RPMI8226 (cell line): Measurements from ENCODE around the gene MUC6.

Experiments
- DNase-seq: peaks from one replicate; pipeline ENCODE4 v3.0.0-alpha.2; 2015

Gene MUC6

GRCh38 chr11:1001617-1002405, 34.7 kb downstream of the MUC6 start:
- no peak for DNase-seq

DNA sequence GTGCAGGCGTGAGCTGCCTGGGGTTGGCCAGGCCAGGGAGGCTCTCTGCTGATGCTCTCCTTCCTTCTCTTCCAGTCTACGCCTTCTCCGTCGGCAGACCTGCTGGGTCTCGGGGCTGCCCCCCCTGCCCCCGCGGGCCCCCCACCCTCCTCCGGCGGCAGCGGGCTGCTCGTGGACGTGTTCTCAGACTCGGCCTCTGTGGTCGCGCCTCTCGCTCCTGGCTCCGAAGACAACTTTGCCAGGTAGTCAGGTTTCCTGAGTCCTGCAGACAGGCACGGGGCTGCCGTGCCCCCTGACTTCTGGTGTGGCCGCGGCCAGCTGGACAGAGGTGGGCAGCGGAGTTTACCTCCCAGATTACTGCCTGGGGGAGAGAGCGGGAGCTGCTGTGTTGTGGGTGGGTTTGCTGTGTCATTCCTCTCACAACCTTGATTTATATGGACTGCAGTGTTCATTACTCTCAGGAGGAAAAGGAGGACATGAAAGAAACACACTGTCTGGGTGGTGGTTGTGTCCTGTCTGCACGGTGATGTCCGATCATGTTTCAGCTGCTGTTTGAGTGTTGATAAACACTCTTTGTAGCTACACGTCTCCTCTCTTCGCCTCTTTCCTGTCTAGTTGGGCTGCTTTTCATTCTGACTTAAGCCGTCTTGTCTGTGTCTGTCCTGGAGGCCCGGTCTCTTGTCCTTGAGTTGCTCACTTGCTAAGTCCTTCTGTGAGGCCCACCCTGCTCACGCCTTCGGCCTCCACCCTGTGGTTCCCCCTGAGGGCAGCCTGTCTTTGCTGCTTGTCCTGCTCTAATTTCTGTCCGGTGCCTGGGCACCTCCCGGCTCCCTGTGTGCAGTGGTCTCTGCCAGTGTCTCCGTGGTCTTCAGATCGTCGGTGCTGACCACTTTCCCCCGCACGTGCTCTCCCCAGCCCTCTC, 35.9 kb downstream of the MUC6 start:
- no peak for DNase-seq

- no peak for DNase-seq
Observed at GRCh38 chr11:999009-999408, 37.5 kb downstream of the MUC6 start.

DNA sequence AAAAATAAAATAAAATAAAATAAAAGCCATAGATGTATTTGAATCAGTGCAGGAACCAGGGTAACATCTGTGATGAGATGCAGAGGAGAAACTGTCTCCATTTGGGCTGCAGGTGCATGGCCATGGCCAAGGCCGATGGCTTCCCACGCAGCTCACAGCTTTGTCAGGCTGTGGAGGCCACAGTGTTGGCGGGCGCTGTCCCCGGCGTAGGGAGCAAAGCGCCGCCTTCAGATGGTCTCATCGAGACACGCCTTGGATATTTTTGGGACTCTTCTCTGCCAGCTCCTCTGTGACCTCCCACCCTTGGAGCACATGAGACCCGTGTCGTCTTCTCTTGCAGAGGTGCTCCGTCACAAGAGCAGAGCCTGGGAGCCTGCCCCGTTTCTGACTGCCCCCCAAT, 38.6 kb downstream of the MUC6 start:
- no peak for DNase-seq

DNA sequence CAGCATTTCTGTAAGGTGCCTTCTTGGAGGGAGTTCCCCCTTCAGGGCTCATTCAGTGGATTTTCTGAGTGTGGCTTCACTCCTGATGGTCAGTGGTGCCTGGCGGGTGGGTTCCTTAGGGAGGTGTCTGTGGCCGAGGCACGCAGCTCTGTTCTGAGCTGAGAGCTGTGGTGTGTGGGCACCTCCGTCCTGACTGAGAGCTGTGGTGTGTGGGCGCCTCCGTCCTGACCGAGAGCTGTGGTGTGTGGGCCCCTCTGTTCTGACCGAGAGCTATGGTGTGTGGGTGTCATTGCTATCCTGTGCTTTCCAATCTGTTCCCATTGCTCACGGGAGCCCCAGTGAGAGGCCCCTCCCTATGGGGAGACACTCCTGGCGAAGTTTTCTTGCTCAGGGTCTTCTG, 39.8 kb downstream of the MUC6 start:
- no peak for DNase-seq

- DNase-seq = no peak
Observed at GRCh38 chr11:995752-996420, 40.6 kb downstream of the MUC6 start.

GRCh38 chr11:995044-995751, 41.3 kb downstream of the MUC6 start:
- DNase-seq = no peak

DNA sequence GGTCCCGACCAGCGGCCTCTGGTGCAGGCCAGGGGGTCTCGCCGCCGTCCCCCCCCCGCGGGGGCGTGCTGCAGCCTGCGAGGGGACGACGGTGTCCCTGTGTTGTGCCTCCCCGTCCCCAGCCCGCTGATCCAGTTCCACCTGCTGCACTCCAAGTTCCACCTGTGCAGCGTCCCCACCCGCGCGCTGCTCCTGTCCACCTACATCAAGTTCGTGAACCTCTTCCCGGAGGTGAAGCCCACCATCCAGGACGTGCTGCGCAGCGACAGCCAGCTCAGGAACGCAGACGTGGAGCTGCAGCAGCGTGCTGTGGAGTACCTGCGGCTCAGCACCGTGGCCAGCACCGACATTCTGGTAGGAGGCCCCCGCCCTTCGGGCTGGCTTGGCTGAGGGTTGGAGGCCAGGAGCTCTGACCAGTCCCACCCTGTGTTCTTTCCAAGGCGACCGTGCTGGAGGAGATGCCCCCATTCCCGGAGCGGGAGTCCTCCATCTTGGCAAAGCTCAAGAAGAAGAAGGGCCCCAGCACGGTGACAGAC, 42.8 kb downstream of the MUC6 start:
- DNase-seq = no peak

GRCh38 chr11:992577-992976, 43.9 kb downstream of the MUC6 start:
- DNase-seq = no peak

- no peak for DNase-seq
Observed at GRCh38 chr11:991711-992307, 44.7 kb downstream of the MUC6 start.

DNA sequence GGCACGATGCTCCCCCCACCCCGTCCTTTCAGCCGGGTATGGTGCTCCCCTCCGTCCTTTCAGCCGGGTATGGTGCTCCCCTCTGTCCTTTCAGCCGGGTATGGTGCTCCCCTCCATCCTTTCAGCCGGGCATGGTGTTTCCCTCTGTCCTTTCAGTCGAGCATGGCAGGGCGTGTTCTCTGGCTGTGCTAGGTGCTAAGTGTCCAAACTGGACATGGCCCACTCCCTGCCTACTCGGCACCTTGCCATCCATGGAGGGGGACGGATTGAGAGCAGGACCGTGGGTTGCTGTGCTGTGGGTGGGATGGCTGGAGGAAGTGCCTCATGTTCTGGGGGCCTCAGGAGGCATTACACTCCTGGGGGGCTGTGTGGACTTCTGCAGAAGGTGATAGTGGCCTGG, 45.5 kb downstream of the MUC6 start:
- no peak for DNase-seq

GRCh38 chr11:990101-990500, 46.4 kb downstream of the MUC6 start:
- DNase-seq = no peak

DNA sequence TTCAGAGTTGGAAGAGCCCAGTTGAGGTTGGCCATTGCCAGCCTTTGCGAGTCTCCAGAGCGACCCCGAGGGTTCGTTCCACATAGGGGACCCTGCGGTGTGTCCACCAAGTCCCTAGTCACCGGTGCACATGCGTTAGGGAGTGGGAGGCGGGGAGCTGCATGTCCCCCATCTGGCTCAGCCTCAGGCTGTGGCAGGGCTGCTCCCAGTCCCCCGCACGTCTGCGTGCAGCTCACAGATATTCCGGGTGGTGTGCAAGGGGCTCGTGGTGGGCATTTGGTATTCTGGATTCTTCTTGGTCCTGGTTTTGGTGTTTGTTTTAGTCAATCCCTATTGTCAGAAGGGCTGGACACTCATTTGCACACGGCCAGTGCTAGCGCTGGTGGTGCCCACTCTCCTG, 48.8 kb downstream of the MUC6 start:
- no peak for DNase-seq

GRCh38 chr11:986952-987305, 49.6 kb downstream of the MUC6 start:
- no peak for DNase-seq

DNA sequence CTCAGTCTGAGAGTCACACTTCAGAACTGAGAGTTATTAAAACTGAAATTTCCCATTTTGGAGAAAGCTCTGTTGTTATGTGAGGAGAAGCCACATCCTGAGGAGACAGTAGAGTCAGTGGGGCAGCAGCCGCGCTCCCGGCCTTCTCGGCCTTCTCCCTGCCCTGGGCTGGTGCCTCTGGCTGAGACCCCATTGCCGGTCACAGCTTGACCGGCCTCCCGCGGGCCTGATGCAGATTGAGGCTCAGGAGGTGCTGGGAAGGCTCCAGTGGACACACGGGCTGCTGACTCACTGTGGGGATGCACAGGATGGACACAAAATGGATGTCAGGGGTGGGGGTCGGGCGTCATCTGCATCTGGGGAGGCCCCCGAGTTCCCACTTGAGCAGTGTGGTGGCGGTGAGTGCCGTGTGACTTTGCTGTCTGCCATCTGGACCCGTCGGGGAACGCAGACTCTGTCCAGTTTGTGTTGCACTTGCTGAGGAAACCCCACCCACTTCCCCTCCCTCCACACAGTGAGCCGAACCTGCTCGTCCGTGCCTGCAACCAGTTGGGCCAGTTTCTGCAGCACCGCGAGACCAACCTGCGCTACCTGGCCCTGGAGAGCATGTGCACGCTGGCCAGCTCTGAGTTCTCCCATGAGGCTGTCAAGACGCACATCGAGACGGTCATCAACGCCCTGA, 50.1 kb downstream of the MUC6 start:
- no peak for DNase-seq

- no peak for DNase-seq
Observed at GRCh38 chr11:985848-986247, 50.7 kb downstream of the MUC6 start.

DNA sequence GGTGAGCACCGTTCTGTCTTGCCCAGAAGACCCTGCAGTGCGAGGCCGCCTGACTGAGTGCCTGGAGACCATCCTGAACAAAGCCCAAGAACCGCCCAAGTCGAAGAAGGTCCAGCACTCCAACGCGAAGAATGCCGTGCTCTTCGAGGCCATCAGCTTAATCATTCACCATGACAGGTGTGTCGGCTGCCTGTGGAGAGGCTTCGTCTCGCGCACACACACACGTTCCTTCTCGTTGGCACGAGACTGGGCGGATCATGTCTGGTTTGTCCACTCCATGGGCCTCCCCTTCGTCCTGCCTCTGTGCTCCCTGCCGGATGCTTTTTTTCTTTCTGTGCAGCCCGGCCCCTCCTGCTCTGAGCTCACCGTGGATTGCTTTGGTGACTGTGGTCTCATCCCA, 51.1 kb downstream of the MUC6 start:
- no peak for DNase-seq

- DNase-seq = no peak
Observed at GRCh38 chr11:984546-984945, 52.0 kb downstream of the MUC6 start.

- DNase-seq = no peak
Observed at GRCh38 chr11:981764-982163, 54.8 kb downstream of the MUC6 start.

- no peak for DNase-seq
Observed at GRCh38 chr11:980438-981357, 55.8 kb downstream of the MUC6 start.

- no peak for DNase-seq
Observed at GRCh38 chr11:978781-979180, 57.7 kb downstream of the MUC6 start.
